ENCODE measurements around the gene MSANTD4.

GRCh38 chr11:106014035-106014434 lies 8.0 kb downstream of the MSANTD4 start:
- TF ChIP-seq EZH2phosphoT487 (IDR thresholded peaks at IDR 0.05; ENCODE audit: insufficient read depth, low read depth) (no peak), EZH2 (IDR thresholded peaks at IDR 0.05; ENCODE audit: insufficient read depth, poor library complexity, severe bottlenecking) (no peak)

All from GM23248 (cell line).